M059J (cell line): Measurements from ENCODE around the gene SCUBE1. TPM values are rescaled to one million over a fixed set of nuclear protein-coding genes. Genes with fewer than 3 reads are reported as not detected.

ENCODE experiments used
- DNase-seq: peaks from one replicate; pipeline ENCODE4 v3.0.0-alpha.2; 2012; ENCODE audit warnings: low read depth
- total RNA-seq: library from RNA; depleted of rRNA; stranded (reverse); fragments of >200 nt; shearing (Covaris generic); gene quantifications from 2 replicates; pipeline ENCODE4 v1.2.3, GENCODE V29; 2014

The SCUBE1 gene
- total RNA-seq, 1 experiment from 2014 or later, result 17.4 TPM

- DNase-seq, result no peak
Measured at GRCh38 chr22:43216738-43217137, 126.4 kb downstream of the SCUBE1 start.

- no peak for DNase-seq
Measured at GRCh38 chr22:43213962-43214361, 129.2 kb downstream of the SCUBE1 start.

GRCh38 chr22:43213051-43213450 lies 130.1 kb downstream of the SCUBE1 start:
- DNase-seq, result no peak

- no peak for DNase-seq
Measured at GRCh38 chr22:43212434-43212952, 130.7 kb downstream of the SCUBE1 start.

GRCh38 chr22:43211941-43212433 lies 131.2 kb downstream of the SCUBE1 start:
- DNase-seq, result no peak

GRCh38 chr22:43210631-43211515 lies 132.3 kb downstream of the SCUBE1 start:
- no peak for DNase-seq

GRCh38 chr22:43209971-43210370 lies 133.2 kb downstream of the SCUBE1 start:
- DNase-seq, result no peak

GRCh38 chr22:43209523-43209890 lies 133.7 kb downstream of the SCUBE1 start:
- no peak for DNase-seq

- no peak for DNase-seq
Measured at GRCh38 chr22:43208703-43209522, 134.3 kb downstream of the SCUBE1 start.

- DNase-seq, result no peak
Measured at GRCh38 chr22:43207849-43208702, 135.1 kb downstream of the SCUBE1 start.

GRCh38 chr22:43207386-43207785 lies 135.8 kb downstream of the SCUBE1 start:
- DNase-seq, result no peak

- no peak for DNase-seq
Measured at GRCh38 chr22:43206509-43207161, 136.5 kb downstream of the SCUBE1 start.

GRCh38 chr22:43205748-43206508 lies 137.2 kb downstream of the SCUBE1 start:
- no peak for DNase-seq

- no peak for DNase-seq
Measured at GRCh38 chr22:43205261-43205691, 137.9 kb downstream of the SCUBE1 start.

- no peak for DNase-seq
Measured at GRCh38 chr22:43203471-43203981, 139.6 kb downstream of the SCUBE1 start.

- no peak for DNase-seq
Measured at GRCh38 chr22:43202756-43203410, 140.3 kb downstream of the SCUBE1 start.

GRCh38 chr22:43202326-43202725 lies 140.8 kb downstream of the SCUBE1 start:
- no peak for DNase-seq

GRCh38 chr22:43201486-43202219 lies 141.5 kb downstream of the SCUBE1 start:
- no peak for DNase-seq

- no peak for DNase-seq
Measured at GRCh38 chr22:43200555-43200954, 142.6 kb downstream of the SCUBE1 start.
